ENCODE results near the gene UNK.

Gene UNK

DNA sequence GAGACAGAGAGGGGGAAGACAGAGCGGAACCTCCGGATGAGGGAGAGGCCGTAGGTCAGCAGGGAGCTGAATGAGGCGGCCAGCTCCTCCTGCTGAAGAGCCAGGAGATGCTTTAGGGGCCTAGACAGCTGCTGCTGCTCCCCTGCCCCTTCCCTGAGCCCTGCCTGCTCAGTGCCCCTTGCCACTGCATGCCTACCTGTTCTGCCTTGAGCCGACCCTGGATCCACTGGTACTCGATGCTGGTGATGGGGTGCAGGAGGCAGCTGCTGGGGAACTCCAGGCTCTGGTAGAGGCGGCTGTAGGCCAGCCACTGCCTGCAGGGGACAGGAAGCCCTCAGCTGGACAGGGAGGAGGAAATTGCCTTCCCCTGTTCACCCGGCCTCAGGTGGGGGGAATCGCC lies 52.0 kb downstream of the UNK start:
- DNase-seq (ENCODE audit: low read depth) = no peak
- TF ChIP-seq, protein P1, sequence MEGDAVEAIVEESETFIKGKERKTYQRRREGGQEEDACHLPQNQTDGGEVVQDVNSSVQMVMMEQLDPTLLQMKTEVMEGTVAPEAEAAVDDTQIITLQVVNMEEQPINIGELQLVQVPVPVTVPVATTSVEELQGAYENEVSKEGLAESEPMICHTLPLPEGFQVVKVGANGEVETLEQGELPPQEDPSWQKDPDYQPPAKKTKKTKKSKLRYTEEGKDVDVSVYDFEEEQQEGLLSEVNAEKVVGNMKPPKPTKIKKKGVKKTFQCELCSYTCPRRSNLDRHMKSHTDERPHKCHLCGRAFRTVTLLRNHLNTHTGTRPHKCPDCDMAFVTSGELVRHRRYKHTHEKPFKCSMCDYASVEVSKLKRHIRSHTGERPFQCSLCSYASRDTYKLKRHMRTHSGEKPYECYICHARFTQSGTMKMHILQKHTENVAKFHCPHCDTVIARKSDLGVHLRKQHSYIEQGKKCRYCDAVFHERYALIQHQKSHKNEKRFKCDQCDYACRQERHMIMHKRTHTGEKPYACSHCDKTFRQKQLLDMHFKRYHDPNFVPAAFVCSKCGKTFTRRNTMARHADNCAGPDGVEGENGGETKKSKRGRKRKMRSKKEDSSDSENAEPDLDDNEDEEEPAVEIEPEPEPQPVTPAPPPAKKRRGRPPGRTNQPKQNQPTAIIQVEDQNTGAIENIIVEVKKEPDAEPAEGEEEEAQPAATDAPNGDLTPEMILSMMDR (IDR thresholded peaks at IDR 0.05; ENCODE audit: insufficient read depth, low read depth, low read length, missing control alignments) = no peak
- no peak overlapping the region for H3K4me3 ChIP-seq (ENCODE audit: low read depth, low read length)

DNA sequence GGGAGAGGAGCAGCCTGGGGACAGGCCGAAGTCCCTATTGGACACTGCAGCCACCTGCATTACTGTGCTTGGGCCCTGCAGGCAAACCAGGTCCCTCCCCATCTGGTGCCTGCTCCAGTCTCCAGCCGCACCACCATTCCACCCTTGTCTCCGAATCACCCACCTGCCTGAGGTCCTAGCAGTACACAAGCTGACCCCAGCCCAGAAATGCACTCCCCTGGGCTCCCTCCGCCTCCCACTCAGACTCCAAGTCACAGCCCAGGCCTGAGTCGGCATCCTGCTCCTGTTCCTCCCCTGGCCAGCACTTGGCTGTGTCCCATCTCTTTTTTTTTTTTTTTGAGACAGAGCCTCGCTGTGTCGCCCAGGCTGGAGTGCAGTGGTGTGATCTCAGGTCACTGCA lies 53.3 kb downstream of the UNK start:
- TF ChIP-seq, protein P1 (IDR thresholded peaks at IDR 0.05; ENCODE audit: insufficient read depth, low read depth, low read length, missing control alignments) = no peak
- H3K4me3 ChIP-seq (ENCODE audit: low read depth, low read length) = no peak overlapping the region
- DNase-seq (ENCODE audit: low read depth) = no peak

DNA sequence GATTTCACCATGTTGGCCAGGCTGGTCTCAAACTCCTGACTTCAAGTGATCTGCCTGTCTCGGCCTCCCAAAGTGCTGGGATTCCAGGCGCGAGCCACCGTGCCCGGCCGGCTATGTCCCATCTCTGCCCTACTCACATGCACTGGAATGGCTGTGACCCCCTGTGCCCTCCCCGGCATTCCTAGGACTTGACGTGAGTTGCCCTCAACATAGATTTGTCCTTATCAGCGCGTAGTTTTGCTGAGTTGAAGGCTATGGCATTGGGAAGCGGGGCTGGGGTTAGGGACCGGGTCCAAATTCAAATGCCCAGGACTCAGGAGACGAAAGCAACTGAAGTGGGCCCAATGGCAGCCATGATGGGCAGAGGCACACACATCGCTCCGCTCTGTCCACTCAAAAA lies 53.8 kb downstream of the UNK start:
- DNase-seq (ENCODE audit: low read depth) = no peak
- TF ChIP-seq, protein P1 (IDR thresholded peaks at IDR 0.05; ENCODE audit: insufficient read depth, low read depth, low read length, missing control alignments) = no peak
- no peak overlapping the region for H3K4me3 ChIP-seq (ENCODE audit: low read depth, low read length)

DNA sequence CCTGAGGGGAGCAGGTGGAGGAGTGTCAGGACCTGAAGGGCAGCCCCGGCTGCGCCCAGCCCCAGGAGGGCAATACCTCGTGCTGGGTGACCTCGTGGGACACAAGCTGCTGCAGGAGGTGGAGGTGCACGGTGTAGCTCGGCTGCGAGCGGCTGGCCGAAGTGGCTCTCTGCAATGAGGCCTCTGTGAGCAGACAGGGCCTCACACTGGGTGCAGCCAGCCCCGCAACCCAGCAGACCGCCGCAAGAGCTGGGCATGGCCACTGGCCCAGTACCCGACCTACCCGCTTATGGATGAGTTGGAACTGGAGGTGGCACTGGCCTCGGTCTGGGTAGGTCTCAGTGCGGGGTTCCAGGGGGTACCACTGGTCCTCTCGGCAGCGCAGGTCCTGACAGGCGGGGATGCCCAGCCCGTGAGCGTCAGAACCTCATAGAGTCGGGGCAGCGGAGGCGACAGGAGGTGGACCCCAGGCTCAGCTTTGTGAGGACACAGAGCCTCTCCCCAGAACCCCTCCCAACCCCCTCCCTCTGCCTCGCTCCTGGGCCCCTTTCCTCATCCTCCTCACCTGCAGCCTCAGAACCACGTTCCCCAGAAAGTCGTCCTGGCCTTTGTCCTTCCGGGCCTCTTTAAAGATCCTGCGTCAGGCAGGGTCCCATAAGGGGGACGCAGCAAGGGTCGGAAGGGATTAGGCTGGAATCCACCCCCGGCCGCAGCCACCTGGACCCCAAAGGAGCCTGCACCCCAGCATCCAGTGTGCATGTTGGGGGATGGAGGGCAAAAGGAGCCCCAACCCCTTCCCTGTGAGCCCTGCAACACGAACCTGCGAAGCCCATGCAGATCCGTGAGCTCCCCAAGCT lies 55.6 kb downstream of the UNK start:
- TF ChIP-seq, protein P1 (IDR thresholded peaks at IDR 0.05; ENCODE audit: insufficient read depth, low read depth, low read length, missing control alignments) = no peak
- DNase-seq (ENCODE audit: low read depth) = no peak
- no peak overlapping the region for H3K4me3 ChIP-seq (ENCODE audit: low read depth, low read length)

DNA sequence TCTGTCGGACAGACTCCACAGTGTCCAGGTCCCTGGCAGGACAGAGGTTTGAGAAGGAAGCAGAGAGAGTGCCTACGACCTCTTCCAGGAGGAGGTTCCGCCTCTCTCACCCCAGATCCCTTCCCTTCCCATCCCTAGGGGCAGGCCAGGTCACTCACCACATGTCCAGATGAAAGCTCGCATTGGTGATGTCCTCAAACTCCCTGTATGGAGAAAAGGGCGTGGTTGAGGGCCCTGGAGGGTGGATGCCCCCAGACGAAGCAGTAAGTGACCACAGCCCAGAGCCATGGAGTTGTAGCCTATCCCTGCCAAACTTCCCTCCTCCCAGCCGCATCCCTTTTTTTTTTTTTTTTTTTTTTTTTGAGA lies 56.2 kb downstream of the UNK start:
- TF ChIP-seq, protein P1 (IDR thresholded peaks at IDR 0.05; ENCODE audit: insufficient read depth, low read depth, low read length, missing control alignments) = no peak
- no peak overlapping the region for H3K4me3 ChIP-seq (ENCODE audit: low read depth, low read length)

DNA sequence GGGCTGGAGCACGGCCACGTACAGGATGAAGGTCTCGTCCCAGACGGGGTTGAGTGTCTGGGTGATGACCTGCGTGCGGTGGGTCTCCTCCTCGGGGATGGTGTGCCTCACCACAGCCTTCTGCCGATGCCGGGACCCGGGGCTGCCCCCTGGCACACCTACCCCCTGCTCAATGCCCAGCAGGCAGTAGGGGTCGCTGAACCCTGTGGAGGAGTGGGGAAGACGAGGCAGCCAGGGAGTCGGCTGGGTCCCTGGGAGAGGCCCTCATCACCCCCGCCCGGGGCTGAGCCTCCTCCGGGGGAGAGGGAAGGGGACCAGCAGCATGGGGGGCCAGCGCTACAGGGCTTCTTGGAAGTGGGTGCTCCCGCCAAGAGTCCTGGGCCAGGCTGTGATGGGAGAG lies 57.8 kb downstream of the UNK start:
- DNase-seq (ENCODE audit: low read depth) = no peak
- TF ChIP-seq, protein P1 (IDR thresholded peaks at IDR 0.05; ENCODE audit: insufficient read depth, low read depth, low read length, missing control alignments) = no peak
- no peak overlapping the region; the same call in 1 of the 2 replicates for H3K4me3 ChIP-seq (ENCODE audit: low read depth, low read length)

More for the DNA sequence above, 56.2 kb downstream of the UNK start:
- DNase-seq (ENCODE audit: low read depth) = no peak

All from GM12865 (cell line).